Hippocampal formation (tissue), 2 donors: ENCODE data around the gene CNNM4.

Source experiments
- DNase-seq, 2 donors: peaks; one replicate each; lab custom pipeline; 2025; lab: John Stamatoyannopoulos, UW

Gene CNNM4

GRCh38 chr2:96759548-96759947 is 1.2 kb upstream of the CNNM4 start:
- DNase-seq, result no peak

DNA sequence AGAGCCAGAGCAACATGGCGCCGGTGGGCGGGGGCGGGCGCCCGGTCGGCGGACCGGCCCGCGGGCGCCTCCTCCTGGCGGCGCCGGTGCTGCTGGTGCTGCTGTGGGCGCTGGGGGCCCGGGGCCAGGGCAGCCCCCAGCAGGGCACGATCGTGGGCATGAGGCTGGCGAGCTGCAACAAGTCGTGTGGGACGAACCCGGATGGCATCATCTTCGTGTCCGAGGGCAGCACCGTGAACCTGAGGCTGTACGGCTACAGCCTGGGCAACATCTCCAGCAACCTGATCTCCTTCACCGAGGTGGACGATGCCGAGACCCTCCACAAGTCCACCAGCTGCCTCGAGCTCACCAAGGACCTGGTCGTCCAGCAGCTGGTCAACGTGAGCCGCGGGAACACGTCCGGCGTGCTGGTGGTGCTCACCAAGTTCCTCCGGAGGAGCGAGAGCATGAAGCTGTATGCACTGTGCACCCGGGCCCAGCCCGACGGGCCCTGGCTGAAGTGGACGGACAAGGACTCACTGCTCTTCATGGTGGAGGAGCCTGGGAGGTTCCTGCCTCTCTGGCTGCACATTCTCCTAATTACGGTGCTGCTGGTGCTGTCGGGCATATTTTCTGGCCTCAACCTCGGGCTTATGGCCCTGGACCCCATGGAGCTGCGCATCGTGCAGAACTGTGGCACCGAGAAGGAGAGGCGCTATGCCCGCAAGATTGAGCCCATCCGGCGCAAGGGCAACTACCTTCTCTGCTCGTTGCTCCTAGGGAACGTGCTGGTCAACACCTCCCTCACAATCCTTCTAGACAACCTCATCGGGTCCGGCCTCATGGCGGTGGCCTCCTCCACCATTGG is 507 bp downstream of the CNNM4 start:
- no peak for DNase-seq

GRCh38 chr2:96762529-96763311 is 2.0 kb downstream of the CNNM4 start:
- no peak for DNase-seq

- DNase-seq, result no peak
Measured at GRCh38 chr2:96763511-96764252, 3.0 kb downstream of the CNNM4 start.

- DNase-seq, result no peak
Measured at GRCh38 chr2:96764253-96764637, 3.5 kb downstream of the CNNM4 start.

GRCh38 chr2:96767135-96767871 is 6.6 kb downstream of the CNNM4 start:
- no peak for DNase-seq

DNA sequence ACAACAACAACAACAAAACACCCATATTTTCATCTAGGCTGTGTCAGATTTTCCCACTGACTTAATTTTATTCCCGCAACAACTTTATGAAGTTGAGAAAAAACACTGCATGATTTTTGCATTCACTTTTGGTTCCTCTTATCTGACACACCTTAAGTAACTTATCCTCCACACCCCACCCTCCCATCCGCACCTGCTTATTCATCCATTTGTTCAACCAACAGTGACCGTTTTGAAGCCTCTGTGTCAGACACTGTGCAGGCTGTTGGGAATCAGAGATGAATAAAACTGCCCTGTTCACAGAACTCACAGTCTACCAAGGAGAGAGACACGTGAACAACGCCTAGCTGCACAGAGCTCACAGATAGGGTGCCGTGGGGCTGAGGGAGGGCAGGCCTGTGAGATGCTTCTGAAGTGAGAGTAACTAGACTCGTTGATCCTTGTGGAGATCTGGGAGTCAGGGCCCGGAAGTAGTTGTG is 7.4 kb downstream of the CNNM4 start:
- DNase-seq, result no peak

DNA sequence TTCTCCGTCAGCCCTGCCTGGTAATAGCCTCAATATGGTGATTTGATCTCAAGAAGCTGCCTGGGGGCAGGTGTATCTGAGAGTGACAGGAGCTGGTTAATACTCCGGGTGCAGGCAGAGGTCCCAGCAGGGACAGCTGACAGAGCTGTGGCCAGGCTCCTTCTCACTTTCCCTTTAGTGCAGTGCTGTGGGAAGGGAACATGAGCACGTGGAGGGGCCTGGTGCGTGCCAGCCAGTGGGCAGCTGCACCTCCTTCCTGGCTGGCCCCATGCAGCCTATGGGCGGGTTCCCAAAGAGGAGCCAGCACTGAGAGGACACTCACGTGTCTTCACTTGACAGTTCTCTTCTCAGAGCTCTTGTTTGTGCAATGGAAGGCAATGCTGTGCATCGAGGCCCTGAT is 9.1 kb downstream of the CNNM4 start:
- DNase-seq, result peak; percentile 26 to 46

DNA sequence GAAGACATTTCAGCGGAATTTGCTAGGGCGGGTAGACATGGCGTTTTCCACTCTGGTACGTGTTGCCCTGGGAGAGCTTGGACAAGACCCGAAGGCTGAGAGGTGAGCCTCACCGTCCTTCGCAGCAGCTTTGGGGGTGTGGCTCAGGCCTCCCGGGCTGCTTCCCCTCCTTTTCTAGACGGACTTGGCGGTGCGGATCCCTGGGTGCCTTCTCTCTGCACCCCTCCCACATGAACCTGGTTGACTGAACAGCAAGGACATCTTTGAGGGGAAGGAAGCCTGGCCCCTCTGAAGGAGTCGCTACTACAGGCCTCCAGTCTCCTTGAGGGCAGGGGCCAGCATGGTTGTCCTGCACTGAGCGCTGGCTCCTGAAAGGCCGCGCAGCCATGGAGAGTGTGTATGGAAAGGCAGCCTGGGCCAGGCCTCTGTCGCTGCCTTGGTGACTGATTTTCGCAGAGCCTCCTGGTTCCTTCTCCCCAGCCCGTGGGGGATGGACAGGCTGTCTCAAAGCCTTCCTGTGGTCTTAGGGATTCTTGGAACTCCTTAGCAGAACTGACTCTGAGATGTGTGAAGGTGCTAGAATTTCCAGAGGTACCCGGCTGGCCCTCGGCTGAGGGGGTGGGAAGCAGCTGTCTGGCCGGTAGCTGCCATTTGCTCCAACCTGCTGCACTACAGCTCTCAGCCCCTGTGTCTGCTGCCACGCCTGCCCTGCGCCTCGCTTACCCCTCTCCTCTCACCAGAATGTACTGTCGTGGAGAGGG is 9.9 kb downstream of the CNNM4 start:
- DNase-seq, result no peak

DNA sequence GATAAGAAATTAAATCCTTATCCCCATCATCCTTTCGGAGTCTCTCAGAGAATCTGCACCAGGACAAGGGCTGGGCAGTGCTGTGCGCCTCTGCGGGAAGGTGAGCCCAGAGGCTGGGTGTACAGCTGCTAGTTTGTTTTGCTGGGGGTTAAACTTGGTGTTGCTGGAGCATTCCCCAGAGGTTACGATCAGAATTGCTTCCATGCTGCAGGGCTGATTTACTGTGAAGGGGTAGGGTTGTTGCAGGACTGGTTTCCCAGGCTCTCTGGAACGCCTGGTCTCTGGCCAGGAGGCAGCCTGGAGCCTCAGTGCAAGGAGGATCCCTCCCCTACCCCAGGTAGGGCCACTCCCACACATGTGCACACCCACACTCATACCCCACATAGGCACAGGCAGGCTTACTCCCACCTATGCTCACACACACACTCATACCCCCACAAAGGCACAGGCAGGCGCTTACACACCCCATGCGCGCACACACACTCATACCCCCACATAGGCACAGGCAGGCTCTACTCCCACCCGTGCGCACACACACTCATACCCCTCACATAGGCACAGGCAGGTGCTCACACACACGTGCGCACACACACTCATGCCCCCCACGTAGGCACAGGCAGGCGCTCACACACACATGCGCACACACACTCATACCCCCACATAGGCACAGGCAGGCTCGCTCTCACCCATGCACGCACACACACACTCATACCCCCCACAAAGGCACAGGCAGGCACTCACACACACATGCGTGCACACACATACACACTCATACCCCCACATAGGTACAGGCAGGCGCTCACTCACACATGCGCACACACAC is 11.3 kb downstream of the CNNM4 start:
- DNase-seq, result no peak

DNA sequence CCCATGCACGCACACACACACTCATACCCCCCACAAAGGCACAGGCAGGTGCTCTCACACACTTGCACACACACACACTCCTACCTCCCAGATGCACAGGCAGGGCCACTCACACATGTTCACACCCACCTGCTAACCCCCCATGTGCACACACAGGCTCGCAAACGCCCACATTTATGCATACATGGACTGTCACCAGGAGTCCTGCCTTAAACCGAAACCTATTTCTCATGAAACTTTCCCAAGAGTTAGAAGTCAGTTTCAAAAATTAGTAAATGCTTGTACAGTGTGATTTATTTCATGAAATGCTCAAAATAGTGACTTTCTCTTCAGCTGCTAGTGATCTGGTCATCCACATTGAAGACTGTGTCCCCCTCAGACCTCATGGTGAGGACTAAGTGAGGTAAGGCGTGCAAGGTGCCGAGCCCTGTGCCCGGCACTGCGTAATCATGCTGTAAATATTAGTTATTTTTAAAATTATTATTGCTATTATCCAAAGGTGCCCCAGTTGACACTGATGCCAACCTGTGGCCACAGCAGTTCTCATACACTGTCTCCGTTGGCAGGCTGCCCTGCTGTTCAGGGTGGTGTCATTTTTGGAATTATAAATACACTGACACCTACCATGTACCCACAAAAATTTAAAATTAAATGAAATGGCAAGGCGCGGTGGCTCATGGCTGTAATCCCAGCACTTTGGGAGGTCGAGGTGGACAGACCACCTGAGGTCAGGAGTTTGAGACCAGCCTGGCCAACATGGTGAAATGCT is 12.4 kb downstream of the CNNM4 start:
- DNase-seq, result no peak

GRCh38 chr2:96773922-96774321 is 13.2 kb downstream of the CNNM4 start:
- no peak for DNase-seq

DNA sequence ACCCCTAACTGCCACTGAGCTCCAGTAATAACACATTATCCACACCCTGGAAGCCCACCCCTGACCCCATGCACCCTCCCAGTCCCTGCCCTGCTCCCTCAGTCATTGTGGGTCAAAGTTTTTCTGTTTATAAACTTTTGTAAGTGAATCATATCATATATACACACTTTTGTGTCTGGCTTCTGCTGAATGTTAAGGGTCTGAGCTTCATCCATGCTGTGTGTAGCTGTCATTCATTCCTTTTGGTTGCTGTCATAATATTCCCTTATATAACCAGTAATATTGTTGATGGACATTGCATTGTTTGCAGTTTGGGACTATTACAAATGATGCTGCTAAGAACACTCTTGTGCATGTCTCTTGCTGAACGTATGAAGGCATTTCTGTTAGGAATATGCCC is 14.5 kb downstream of the CNNM4 start:
- no peak for DNase-seq

GRCh38 chr2:96783388-96783787 is 22.7 kb downstream of the CNNM4 start:
- no peak for DNase-seq

DNA sequence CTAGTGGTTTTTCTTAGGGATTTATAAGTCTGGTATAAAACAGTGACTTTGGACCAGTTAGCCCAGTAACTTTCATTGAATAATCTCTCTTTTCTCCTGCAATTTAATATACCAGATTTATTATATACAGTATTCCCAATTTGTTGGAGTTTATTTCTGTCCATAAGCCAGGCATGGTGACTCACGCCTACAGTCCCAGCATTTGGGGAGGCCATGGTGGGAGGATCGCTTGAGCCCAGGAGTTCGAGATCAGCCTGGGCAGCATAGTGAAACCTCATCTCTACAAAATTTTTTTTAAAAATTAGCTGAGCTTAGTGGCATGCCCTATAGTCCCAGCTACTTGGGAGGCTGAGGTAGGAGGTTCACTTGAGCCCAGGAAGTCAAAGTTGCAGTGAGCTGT is 26.7 kb downstream of the CNNM4 start:
- no peak for DNase-seq

DNA sequence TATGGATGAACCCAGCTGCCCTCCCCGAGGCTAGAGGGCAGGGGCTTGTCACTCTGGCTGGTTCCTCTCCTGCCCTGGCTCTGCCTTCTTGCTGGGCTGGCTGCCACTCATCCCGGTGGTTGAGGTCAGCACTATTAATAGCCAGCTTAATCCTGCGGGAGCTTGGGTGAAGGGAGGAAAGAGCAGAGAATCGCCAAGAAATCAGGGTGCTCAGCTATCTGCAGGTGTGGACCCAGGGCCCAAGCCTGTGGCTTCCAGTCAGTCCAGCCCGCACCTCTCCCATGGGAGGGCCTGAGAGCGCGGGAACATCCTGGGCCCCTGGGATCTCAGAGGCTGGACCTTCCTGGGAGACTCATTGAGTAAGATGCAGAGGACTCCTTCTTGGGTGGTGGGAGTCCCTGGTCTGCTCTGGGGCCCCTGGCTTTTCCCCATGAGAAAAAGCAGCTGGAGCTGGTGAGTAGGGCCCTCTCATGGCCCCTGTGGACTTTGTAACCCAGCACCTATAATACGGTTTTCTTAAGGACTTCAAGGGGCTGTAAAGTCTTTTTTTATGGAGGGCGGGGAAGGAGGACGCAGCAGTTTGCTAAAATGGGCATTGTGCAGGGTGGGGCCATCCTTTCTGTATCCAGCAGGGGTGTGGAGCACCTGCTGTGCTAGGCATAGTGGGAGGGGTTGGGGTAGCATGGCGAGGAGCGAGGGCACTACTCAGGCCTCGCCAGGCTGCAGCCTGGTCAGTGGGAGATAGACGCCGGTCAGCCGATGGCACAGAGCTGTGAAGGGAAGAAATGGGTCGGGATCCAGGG is 27.9 kb downstream of the CNNM4 start:
- peak in 1 of 2 donors; percentile 22 for DNase-seq

- no peak for DNase-seq
Measured at GRCh38 chr2:96789245-96789617, 28.5 kb downstream of the CNNM4 start.
